ENCODE data around the gene SLF2.

The SLF2 gene

DNA sequence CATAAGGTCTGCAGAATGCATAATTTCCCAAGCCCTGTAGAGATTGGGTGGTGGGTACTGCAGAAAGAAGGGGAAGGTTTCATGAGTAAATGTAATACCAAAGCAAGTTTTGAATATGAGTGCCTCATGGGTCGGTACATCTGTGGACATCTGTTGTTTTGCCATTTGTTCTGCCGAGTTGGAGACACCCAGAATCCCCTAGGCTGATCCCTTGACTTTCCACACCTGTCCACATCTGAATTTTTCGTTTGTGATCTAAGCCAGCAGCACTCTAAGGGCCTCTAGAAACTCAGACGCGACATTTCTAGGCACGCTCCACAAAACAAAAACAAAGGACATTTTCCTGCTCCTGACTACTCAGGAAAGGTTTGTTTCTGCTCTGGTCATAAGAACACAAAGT is 11.7 kb upstream of the SLF2 start:
- DNase-seq = no peak

DNA sequence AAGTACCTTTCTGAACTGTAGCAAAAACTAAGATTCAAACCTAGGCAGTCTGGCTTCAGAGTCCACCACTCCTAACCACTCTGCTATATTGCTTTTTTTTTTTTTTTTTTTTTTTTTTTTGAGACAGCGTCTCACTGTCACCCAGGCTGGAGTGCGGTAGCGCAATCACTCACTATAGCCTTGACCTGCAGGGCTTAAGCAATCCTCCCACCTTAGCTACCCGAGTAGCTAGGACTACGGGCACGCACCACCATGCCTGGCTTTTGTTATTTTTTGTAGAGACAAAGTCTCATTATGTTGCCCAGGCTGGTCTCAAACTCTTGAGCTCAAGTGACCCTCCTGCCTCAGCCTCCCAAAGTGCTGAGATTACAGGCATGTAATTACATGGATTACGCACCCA is 10.1 kb upstream of the SLF2 start:
- no peak for DNase-seq

DNA sequence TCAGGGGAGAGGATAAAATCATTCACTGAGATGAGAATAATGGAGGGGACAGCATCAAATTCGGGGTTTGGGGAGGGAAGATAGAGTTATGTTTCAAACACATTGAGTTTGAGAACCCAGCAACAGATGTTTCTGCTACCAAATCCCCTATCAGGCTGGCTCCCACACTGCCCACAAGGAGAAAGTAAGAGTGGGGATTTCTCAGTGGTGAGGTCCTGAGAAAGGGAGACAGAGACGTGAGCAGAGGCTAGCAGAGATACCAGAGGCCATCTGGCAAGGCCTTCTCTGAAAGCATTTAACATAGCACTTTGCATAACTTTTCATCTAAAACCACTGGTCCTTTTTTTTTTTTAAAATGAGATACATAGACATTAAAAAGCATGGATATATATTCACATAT is 7.8 kb upstream of the SLF2 start:
- DNase-seq = no peak

DNA sequence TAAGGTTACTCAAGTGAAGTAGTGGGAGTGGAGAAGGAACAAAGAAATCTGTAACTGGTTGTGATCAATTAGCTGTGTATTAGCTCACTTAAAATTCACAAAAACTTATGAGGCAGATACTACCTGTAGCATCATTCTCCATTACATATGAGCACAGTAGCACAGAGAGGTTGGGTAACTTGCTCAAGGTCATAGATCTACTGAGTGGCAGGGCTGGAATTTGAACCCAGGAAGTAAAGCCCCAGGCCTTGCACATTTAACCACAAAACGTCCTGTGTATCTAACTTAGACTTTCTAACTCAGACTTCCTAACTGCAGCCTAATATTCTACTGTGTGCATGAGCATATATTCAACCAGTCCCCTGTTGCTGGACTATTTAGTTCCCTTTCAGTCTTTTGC is 5.6 kb upstream of the SLF2 start:
- no peak for DNase-seq

DNA sequence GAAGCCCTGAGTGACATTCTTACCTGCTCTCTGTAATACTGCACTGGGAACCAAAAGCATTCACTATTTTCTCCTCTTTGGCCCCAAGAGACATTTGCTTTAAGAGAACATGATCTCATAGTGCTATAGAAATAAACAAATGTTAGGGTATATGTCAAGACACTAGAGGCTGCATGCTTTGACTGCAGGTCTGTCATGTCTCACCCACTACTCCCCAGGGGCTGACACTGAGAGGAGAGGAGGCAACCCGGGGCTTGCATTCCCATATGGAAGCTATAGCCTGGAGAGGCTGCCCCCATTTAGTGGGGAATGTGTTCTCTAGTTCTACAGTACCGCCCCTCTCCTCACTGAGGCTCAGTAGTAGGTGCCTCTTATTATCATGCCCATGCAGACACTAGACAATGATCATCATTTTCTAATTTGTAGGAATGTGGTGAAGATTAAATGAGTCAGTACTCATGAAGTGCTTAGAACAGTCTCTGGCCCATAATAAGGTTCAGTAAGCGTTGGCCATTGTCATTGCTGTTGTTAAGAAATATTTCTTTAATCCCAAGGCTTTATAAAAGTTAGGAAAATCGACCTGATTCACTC is 4.9 kb upstream of the SLF2 start:
- no peak for DNase-seq

DNA sequence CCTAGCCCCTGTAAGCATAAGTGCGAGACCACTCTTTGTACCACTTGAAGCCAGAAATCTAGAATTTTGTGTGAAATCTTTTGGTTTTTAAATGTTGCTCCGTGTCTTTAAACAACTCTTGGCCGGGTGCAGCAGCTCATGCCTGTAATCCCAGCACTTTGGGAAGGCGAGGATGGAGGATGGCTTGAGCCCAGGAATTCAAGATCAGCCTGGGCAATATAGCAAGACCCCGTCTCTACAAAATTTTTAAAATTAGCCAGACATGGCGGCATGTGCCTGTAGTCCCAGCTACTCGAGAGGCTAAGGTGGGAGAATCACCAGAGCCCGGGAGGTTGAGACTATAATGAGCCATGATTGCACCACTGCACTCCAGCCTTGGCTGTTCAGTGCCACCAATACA is 4.4 kb upstream of the SLF2 start:
- DNase-seq = no peak

DNA sequence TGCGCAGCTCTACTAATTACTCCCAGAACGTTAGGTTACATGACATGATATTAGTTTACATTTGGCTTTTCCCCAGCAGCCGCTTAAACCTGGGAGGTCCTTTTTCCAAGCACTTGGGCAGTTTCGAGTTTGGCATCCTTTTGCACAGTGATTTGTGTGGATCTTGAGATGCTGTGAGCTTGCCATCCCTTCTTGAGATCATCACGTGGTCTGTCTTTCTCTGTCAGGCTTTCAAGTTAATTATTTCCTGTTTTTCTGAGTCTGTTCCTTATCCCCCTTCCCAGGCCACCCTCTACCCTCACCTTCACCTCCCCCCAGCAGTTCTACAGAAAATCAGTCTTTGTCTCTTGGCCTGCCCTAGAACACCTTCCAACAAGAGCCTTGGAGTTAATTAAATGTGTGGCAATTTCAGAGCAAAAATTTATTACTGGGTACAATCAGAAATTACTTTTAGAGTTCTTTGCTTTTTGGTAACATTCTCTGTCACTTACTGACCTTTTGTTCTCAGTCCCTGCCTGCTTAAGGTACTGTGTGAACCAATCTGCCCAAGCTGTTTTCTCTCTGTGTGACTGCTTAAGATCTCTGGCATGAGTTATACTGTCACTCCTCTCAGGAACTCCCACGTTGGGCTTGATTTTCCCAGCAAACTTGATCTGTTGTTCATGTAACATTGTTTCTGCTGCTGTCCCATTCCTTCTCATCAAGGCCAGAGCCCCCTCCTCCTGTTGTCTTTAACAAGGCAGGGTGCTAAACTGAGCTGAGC is 3.1 kb upstream of the SLF2 start:
- DNase-seq = no peak

DNA sequence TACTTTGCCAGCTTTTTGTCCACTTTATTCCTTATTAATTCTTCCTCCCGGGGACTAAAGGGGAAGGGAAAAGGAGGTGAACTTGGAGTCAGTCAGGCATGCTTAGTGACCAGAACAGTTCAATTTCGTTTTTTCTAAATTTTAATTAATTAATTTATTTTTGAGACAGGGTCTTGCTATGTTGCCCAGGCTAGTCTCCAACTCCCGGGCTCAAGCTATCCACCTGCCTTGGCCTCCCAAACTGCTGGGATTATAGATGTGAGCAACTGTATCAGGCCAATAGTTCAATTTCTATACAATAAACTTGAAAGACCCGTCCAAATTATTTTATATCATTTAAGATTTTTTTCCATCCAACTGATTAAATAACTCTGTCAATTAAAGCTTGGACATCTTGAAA is 1.3 kb upstream of the SLF2 start:
- DNase-seq = no peak

DNA sequence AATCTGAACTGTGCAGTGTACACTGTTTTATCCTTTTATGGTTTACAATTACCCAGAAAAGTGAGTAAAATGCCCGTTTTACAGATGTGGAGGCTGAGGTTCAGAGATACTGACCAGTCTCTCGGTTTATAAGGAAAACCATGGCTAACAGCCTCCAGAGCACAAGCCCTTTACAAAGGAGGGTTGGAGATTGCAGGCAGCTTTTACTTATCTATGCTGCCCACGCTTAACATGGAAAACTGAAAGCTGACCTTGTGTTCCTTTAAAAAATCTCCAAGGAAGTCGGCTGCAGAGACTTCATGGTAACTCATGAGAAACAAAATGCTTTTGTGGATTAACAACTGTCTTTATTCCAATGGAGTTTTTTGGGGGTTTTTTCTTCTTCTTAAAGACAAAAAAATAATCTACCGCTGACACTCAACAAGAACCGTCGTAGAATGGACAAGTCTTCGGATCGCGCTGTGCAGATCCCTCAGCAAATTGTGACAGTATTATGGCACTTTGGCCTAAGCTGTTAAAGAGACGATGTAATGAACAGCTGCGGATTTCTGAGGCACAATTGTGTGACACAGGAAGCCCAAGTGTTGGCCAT is 654 bp upstream of the SLF2 start:
- DNase-seq = no peak

DNA sequence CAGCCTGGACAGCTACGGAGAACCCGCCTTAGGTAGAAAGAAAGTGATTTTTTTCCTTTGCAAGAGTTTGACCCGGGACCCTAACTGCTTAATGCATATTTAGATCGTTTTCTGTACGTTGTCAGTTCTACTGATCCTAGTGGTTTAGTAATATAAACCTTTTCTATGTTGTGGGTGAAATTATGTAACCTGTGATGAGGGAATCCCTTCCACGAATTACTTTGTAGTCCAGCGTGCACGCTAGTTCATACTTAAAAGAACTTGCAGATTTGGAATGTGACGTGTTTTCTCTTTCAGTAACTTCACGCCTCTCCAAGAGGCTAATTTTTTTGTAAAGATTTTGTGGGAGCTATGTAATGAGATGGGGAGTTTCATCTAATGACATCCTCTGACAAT is 705 bp downstream of the SLF2 start:
- no peak for DNase-seq

DNA sequence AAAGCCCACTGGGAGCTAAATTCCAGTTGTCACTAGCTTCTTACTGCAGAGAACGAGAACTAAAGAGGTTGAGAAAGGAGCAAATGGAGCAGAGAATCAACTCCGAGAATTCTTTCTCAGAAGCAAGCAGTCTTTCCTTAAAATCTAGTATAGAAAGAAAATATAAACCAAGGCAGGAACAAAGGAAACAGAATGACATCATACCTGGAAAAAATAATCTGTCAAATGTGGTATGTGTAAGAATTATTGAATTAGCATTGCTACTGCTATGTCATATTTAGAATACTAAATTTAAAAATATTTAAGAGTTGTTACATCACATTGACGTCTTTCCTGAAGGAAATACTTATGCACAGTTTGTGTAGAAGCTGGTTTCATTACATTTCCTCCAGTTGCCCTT is 4.3 kb downstream of the SLF2 start:
- DNase-seq = no peak

DNA sequence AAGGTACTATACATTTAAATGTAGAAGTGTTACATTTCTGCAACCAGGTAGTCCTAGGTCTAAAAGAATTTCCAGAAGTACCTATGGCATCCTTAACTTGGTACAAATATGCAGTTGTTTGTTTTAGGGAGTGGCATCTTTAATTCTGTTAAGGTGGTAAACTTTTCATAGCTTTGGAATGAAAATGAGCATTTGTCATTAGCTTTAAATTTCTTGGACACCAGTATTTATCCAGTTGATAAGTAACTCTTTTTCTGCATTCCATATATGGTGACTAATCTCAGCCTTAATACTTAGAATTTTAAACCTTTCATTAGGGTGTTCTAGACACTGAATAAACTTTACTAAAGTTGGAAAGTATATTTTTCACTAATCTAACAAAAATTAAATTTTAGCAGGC is 10.8 kb downstream of the SLF2 start:
- no peak for DNase-seq

DNA sequence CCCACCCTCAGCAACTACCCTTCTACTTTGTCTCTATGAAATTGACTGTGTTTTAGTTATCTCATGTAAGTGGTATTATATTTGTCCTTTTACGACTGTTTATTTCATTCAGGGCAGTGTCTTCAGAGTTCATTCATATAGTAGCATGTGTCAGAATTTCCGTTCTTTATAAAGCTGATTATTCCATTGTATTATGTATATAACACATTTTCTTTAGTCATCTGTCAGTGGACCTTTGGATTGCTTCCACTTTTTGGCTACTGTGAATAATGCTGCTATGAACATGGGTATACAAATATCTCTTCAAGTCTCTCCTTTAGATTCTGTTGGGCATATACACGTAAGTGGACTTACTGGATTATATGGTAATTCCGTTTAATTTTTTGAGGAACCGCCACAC is 14.5 kb downstream of the SLF2 start:
- DNase-seq = no peak

DNA sequence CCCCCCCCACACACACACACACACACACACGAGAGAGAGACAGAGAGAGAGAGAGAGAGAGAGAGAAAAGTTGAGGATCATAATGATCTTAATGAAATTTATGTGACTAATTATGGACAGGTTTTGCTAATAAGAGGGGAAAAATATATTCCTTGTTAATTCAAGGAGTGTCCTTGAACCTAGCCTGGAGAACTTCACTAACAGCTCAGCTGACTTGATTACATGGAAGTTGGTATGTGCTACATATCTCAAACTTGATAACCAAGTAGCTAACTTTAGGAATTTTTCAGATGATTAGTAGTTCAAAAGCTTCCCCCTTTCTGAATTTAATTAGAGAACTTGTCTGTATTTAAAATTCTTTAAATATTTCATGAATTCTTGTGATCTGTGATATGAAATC is 15.3 kb downstream of the SLF2 start:
- DNase-seq = no peak

DNA sequence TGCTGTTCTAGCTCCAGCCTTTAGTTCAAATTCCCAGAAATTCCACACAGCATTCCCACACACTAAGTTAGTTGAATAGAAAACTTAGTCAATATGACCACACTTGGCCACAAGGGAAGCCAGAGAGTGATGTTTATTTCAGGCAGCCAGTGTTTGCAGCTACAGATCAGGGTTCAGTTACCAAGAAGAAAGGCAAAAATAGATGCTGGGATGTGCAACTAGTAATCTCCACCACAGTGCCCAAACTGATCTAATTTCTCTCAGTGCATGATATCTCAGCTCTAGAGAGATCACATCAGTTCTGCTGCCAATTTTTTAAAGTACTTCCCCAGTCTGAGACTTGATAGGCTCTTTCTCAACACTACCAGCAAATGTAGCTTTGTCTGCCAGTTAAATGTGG is 17.6 kb downstream of the SLF2 start:
- no peak for DNase-seq

DNA sequence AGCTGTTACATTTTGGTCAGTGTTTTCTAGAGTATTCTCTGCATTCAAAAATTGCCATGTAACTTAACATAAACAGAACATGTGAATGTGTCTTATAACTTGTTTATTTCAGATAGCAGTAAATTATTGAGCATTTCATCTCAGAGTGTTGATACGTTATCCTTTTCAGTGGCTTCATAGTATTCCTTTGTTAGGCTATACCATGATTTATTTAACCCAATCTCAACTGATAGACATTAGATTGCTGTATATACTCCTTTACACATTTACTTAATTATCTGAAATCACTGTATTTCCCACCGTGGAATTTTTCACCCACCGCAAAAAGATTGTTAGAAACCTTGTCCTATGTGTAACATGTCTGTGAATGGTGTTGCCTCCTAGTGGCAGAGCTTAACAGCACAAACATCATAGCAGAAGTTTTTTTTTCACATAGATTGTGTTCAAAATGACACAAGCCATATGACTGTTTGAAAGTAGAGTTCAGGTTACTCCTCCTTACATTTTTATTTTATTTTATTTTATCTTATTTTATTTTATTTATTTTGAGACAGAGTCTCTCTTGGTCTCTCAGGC is 21.4 kb downstream of the SLF2 start:
- DNase-seq = no peak

DNA sequence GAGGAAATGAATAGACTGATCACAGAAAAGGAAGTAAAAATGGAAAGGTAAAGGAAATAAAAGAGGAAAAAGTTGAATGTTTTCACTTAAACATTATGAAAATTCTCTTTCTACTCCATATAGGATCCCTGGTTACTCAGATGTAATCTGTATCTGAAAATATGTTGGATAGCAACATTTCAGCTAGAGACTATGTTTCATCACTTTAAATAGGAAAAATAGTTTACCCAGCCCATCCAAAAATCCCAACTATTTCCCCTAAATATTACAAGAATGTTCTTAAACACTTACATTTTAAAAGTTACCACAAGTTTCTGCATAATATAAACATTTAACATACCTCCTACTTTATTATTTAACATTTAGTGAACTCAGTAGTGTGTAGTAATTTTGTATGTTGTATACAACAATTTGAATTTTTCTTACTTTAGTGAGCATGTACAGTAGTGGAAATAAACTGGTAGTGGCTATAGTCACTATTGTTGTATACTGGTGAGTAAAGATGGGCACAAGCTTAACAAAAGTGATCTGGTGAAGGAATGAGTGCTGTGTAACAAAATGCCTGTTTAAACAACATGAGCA is 27.1 kb downstream of the SLF2 start:
- no peak for DNase-seq

DNA sequence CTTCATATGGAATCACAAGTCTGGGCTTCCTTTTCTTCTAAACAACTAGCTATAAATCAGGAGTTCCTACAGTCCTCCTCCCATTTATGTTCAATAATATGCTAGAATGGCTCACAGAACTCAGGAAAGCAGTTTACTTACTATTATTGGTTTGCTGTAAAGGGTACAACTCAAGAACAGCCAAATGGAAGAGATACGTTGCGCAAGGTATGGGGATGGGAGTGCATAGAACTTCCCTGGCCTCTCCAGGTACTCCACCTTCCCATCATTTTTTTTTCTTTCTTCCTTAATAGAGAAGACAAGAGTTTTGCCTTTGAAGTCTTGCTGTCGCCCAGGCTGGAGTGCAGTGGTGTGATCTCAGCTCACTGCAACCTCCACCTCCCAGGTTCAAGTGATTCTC is 29.5 kb downstream of the SLF2 start:
- DNase-seq = no peak

DNA sequence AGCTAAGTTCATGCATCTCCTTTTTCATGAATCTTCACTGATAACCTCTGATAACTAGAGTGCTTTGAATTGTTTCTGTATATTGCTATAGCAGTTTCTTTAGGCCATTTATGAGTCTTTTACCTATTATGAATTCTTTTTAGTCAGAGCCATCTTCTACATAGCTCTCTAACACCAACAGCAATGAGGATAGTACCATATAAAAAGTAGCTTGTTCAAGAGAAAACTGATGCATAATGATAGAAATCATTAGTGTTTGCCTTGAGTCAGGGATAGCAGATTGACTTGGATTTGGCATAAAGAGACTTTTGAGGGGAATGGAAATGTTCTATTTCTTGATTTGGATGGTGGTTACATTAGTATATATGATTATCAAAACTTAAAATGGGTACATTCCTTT is 30.7 kb downstream of the SLF2 start:
- DNase-seq = no peak

DNA sequence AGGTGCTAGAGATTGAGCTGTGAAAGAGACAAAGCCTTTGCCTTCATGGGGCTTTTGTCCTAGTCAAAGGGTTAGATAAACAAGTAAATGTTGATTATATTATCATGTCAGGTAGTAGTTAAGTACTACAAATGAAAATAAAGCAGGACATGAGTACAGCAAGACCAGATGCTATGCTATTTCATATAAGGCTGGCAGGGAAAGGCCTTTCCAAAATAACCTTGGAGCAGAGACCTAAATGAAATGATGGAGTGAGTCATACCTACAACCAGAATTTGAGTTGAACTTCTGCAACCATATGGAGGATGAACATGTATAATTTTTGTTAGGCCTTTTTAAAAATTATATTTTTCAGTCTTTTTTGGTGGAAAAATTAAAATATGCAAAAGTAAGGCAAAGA is 33.0 kb downstream of the SLF2 start:
- DNase-seq = no peak

DNA sequence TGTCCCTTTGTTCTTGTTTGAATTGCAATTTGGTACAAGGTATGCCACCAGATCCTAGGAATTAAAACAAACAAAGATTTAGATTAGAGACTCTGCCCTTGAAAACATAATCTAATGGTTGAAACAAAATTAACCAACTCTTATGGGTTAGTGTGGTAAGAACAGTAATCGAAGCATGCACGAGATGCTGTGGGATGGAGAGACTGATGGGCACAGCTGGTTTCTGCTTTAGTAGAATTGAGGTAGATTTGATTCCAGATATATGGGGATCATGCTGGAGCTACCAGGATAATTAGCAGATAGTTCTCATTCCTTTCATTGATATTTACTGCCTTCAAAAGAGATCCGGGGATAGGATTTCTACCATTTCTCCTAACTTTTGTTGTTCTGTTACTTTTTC is 36.2 kb downstream of the SLF2 start:
- DNase-seq = no peak

DNA sequence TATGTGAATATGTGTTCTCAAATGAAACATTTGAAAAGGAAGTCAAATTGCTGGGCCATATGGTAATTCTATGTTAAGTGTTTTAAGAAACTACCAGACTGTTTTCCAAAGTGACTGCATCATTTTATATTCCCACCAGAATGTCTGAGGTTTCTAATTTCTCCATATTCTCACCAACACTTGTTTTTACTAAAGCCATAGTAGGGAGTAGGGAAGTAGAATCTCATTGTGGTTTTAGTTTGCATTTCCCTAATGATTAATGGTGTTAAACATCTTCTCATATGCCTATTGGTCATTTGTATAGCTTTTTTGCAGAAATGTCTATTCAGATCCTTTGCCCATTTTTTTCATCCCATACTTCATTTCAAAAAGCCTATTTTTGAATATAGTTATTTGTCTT is 47.5 kb downstream of the SLF2 start:
- DNase-seq = no peak

DNA sequence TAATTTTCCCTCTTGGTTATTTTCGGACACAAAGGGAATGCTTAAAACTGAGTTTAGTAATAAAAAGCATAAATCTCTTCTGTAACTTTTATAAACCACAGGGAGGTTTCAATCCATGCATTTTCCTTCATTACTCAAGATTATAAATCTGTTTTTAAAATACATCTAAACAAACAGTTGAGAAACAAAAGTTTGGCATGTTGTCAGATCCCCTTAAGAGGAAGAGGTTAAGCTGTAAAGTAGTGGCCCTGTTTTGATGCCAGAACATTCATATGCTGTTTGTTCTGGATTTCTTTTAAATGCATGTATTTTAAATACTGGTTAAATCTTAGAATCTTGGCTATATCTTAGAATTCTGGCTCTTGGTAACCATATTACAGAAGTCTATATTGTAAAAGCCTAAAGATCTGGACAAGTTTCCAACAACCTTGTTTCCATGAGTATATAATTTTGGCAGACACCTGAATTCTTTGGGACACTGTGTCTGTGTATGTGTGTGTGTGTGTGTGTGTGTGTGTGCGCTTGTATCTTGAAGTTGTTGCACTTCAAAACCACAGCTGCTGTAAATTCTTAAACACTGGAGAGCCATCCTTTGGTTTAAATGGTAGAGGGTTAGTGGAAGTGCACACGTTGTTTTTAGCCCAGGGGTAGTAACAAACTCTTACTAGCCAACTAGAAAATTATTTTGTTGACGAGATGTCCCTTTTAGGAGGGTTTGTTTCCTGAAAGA is 49.8 kb downstream of the SLF2 start:
- DNase-seq = no peak
